Endothelial cell of umbilical vein (primary cell): Measurements from ENCODE around the gene NDUFS8.

ENCODE experiments used
- EZH2 ChIP-seq: IDR thresholded peaks from 2 replicates; pipeline ENCODE4 v1.6.1; 2012; ENCODE audit warnings: borderline replicate concordance, low read depth, mild to moderate bottlenecking, moderate library complexity, low read length, inconsistent platforms; ENCODE audit not compliant: severe bottlenecking
- FOS ChIP-seq: IDR thresholded peaks from 2 replicates; pipeline ENCODE4 v1.6.1; 2011; ENCODE audit warnings: mild to moderate bottlenecking, low read length, moderate library complexity, borderline replicate concordance; ENCODE audit not compliant: insufficient read depth
- JUN ChIP-seq: IDR thresholded peaks from 2 replicates; pipeline ENCODE4 v1.6.1; 2011; ENCODE audit warnings: borderline replicate concordance, low read depth; ENCODE audit not compliant: insufficient read length, insufficient read depth
- POLR2A ChIP-seq: IDR thresholded peaks from 2 replicates; pipeline ENCODE4 v1.6.1; 2012; ENCODE audit warnings: low read depth, mild to moderate bottlenecking, control low read depth, low read length
- TF ChIP-seq, protein P1 (sequence below), 2 donors: IDR thresholded peaks; 1 replicate in 1 of 2; 2 replicates in 1 of 2; pipeline ENCODE4 v1.5.1; 2011; ENCODE audit warnings: low read length in 2 of 2, mild to moderate bottlenecking in 2 of 2, moderate library complexity in 2 of 2, control low read depth in 1 of 2, inconsistent platforms in 1 of 2, low read depth in 1 of 2; ENCODE audit not compliant: insufficient read depth in 1 of 2; ENCODE audit errors: extremely low read depth in 1 of 2
- TF ChIP-seq, protein P2 (sequence below): IDR thresholded peaks from 2 replicates; pipeline ENCODE4 v1.6.1; 2011; ENCODE audit not compliant: insufficient read depth, insufficient read length

DNA sequence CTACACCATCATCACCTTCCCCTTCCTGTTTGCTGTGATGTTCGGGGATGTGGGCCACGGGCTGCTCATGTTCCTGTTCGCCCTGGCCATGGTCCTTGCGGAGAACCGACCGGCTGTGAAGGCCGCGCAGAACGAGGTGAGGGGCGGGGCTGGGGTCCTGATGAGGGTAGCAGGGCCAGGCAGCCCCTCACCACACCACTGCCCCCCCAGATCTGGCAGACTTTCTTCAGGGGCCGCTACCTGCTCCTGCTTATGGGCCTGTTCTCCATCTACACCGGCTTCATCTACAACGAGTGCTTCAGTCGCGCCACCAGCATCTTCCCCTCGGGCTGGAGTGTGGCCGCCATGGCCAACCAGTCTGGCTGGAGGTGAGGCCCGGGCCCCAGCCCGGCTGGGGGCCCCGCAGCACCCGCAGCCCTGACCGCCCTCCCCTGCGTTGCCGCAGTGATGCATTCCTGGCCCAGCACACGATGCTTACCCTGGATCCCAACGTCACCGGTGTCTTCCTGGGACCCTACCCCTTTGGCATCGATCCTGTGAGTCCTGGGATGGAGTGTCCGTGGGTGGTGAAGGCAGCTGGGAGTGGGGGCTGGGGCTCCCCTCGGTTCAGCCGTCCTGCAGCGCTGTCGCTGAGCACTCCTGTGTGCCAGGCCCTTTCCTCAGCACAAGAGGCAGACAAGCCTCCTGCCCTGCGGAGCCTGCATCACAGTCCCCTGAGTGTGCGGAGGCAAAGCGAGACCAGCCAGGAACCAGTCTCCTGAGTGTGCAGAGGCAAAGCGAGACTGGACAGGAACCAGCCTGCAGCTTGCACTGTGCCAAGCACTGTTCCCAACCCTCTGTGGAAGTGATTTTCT lies 17.2 kb downstream of the NDUFS8 start:
- TF ChIP-seq, protein P1, sequence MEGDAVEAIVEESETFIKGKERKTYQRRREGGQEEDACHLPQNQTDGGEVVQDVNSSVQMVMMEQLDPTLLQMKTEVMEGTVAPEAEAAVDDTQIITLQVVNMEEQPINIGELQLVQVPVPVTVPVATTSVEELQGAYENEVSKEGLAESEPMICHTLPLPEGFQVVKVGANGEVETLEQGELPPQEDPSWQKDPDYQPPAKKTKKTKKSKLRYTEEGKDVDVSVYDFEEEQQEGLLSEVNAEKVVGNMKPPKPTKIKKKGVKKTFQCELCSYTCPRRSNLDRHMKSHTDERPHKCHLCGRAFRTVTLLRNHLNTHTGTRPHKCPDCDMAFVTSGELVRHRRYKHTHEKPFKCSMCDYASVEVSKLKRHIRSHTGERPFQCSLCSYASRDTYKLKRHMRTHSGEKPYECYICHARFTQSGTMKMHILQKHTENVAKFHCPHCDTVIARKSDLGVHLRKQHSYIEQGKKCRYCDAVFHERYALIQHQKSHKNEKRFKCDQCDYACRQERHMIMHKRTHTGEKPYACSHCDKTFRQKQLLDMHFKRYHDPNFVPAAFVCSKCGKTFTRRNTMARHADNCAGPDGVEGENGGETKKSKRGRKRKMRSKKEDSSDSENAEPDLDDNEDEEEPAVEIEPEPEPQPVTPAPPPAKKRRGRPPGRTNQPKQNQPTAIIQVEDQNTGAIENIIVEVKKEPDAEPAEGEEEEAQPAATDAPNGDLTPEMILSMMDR (IDR thresholded peaks at IDR 0.05; ENCODE audit: extremely low read depth in 1 of 2, insufficient read depth in 1 of 2, low read depth in 1 of 2, low read length in 2 of 2), result no peak
- TF ChIP-seq POLR2A (no peak), EZH2 (no peak), FOS (no peak), JUN (no peak)
- TF ChIP-seq, protein P2, sequence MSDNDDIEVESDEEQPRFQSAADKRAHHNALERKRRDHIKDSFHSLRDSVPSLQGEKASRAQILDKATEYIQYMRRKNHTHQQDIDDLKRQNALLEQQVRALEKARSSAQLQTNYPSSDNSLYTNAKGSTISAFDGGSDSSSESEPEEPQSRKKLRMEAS, result no peak
